CD4-positive, alpha-beta memory T cell (primary cell): Measurements from ENCODE around the gene TMEM178A. TPM values are rescaled to one million over a fixed set of nuclear protein-coding genes. Genes with fewer than 3 reads are reported as not detected.

Experiments
- CTCF ChIA-PET: fragments of 350-600 bp; sonication (Branson Sonifier 250); formaldehyde crosslinking; loops from one replicate; lab custom pipeline; 2021; ENCODE audit warnings: inconsistent platforms; ENCODE audit not compliant: partially characterized antibody; lab: Charles Lee
- POLR2A ChIA-PET: fragments of 350-600 bp; sonication (Branson Sonifier 250); formaldehyde crosslinking; loops from one replicate; lab custom pipeline; 2021; ENCODE audit not compliant: partially characterized antibody; lab: Charles Lee
- DNase-seq, 5 donors: peaks; one replicate each; pipeline versions ENCODE4 v3.0.0 to v3.0.0-alpha.2; 2020 to 2022; ENCODE audit warnings: mixed read lengths in 1 of 5
- H3K27ac ChIP-seq: one replicate; pipeline ENCODE4 v1.7.0; 2013; ENCODE audit warnings: low read depth, low read length
- H3K27me3 ChIP-seq: 2 replicates; pipeline ENCODE4 v1.7.0; 2013; ENCODE audit warnings: mild to moderate bottlenecking, low read length, moderate library complexity; ENCODE audit not compliant: insufficient read depth
- H3K36me3 ChIP-seq: 2 replicates; pipeline ENCODE4 v1.7.0; 2013; ENCODE audit warnings: mild to moderate bottlenecking, low read length, moderate library complexity; ENCODE audit not compliant: insufficient read depth
- H3K4me1 ChIP-seq: 2 replicates; pipeline ENCODE4 v1.7.0; 2013; ENCODE audit warnings: mild to moderate bottlenecking, low read length, moderate library complexity; ENCODE audit not compliant: insufficient read depth
- H3K4me3 ChIP-seq, 2 donors: one replicate each; pipeline ENCODE4 v1.7.0; 2013; ENCODE audit warnings: low read length in 2 of 2, mild to moderate bottlenecking in 1 of 2
- H3K9me3 ChIP-seq, 2 donors: one replicate each; pipeline ENCODE4 v1.7.0; 2013; ENCODE audit warnings: low read length in 2 of 2, control low read depth in 1 of 2; ENCODE audit not compliant: control insufficient read depth in 1 of 2
- H3K27ac Mint-ChIP-seq, 7 donors: one replicate each; pipeline ENCODE4 v1.8.0; 2020 to 2021; ENCODE audit warnings: mixed read lengths in 7 of 7, mild to moderate bottlenecking in 6 of 7, inconsistent platforms in 3 of 7, moderate library complexity in 3 of 7
- H3K27me3 Mint-ChIP-seq, 2 donors: one replicate each; pipeline ENCODE4 v1.8.0; 2020 to 2021; ENCODE audit warnings: mixed read lengths in 2 of 2
- H3K36me3 Mint-ChIP-seq, 2 donors: one replicate each; pipeline ENCODE4 v1.8.0; 2020 to 2021; ENCODE audit warnings: mixed read lengths in 2 of 2, inconsistent platforms in 1 of 2, mild to moderate bottlenecking in 1 of 2
- H3K4me1 Mint-ChIP-seq, 4 donors: one replicate each; pipeline ENCODE4 v1.8.0; 2020 to 2021; ENCODE audit warnings: mixed read lengths in 4 of 4, mild to moderate bottlenecking in 1 of 4
- H3K4me3 Mint-ChIP-seq, 8 donors: one replicate each; pipeline ENCODE4 v1.8.0; 2020 to 2021; ENCODE audit warnings: mixed read lengths in 8 of 8, mild to moderate bottlenecking in 7 of 8, moderate library complexity in 6 of 8, inconsistent platforms in 3 of 8
- H3K9me3 Mint-ChIP-seq, 8 donors: one replicate each; pipeline ENCODE4 v1.8.0; 2020 to 2021; ENCODE audit warnings: mixed read lengths in 8 of 8, mild to moderate bottlenecking in 5 of 8, inconsistent platforms in 3 of 8, moderate library complexity in 1 of 8
- intact Hi-C: fragments of 100-400 bp; cut with micrococcal nuclease; formaldehyde crosslinking; loops from one replicate; pipeline ENCODE4 v1.15.1; 2023
- polyA plus RNA-seq, 2 donors: library from polyadenylated mRNA; unstranded; fragments of 300-500 nt; fragmentation: Illumina TruSeq; gene quantifications; one replicate each; pipeline ENCODE4 v1.2.3, GENCODE V29; 2021
- total RNA-seq, 2 experiments: library from RNA; stranded (reverse); gene quantifications; one replicate each; pipeline ENCODE4 v1.2.3, GENCODE V29; 2021

Gene TMEM178A
- total and polyA plus RNA-seq, 4 experiments from 2014 or later = not detected

GRCh38 chr2:39708003-39708402 is 42.3 kb downstream of the TMEM178A start:
- peaks cover 9 to 18% of the 10 kb centered on the region in 2 donors for H3K27me3 Mint-ChIP-seq
- H3K36me3 Mint-ChIP-seq = no peaks in the 10 kb centered on the region
- no peaks in the 10 kb centered on the region for H3K27me3 ChIP-seq
- ChIA-PET CTCF (no interaction called here), POLR2A (no interaction called here)
- no peak overlapping the region for H3K27ac Mint-ChIP-seq
- no peak overlapping the region for H3K4me3 ChIP-seq
- H3K27ac ChIP-seq = no peak overlapping the region
- H3K9me3 ChIP-seq = no peaks in the 10 kb centered on the region
- intact Hi-C loops = no loop called here
- no peaks in the 10 kb centered on the region for H3K4me1 Mint-ChIP-seq
- H3K9me3 Mint-ChIP-seq = peaks cover 0 to 7% (median 3%) of the 10 kb centered on the region in 8 donors
- no peaks in the 10 kb centered on the region for H3K4me1 ChIP-seq
- no peak for DNase-seq
- no peak overlapping the region for H3K4me3 Mint-ChIP-seq
- H3K36me3 ChIP-seq = no peaks in the 10 kb centered on the region

DNA sequence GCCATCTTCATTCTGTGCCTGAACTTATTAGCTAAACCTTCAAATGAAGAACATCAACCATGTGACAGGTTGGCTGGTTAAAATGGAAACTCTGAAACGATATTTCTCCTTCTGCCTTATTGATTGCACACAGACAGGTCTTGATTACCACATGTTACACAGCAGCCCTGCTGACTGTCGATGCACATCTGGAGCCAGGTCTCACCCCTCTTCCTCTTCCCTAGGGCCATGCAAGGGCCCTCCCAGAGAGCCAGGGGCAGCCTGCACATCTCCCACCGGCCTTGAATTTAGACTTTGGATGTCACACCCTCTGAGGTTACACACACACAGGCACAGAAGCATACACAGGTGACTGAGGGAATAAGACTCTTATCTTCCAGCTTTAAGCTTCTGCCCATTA is 45.1 kb downstream of the TMEM178A start:
- intact Hi-C loops = no loop called here
- H3K27ac Mint-ChIP-seq = no peak overlapping the region
- CTCF ChIA-PET = no interaction called here
- no peaks in the 10 kb centered on the region for H3K4me1 ChIP-seq
- H3K27ac ChIP-seq = no peak overlapping the region
- no peaks in the 10 kb centered on the region for H3K9me3 ChIP-seq
- no peak for DNase-seq
- H3K27me3 ChIP-seq = no peaks in the 10 kb centered on the region
- no peaks in the 10 kb centered on the region for H3K4me1 Mint-ChIP-seq
- peaks cover 0 to 4% (median 0%) of the 10 kb centered on the region in 8 donors for H3K9me3 Mint-ChIP-seq
- H3K36me3 Mint-ChIP-seq = no peaks in the 10 kb centered on the region
- H3K36me3 ChIP-seq = no peaks in the 10 kb centered on the region
- H3K27me3 Mint-ChIP-seq = peaks cover 7 to 20% of the 10 kb centered on the region in 2 donors
- H3K4me3 ChIP-seq = no peak overlapping the region
- POLR2A ChIA-PET = no interaction called here
- H3K4me3 Mint-ChIP-seq = no peak overlapping the region

- intact Hi-C loops = no loop called here
- peaks cover 9 to 12% of the 10 kb centered on the region in 2 donors for H3K27me3 Mint-ChIP-seq
- H3K36me3 Mint-ChIP-seq = no peaks in the 10 kb centered on the region
- H3K36me3 ChIP-seq = no peaks in the 10 kb centered on the region
- H3K4me1 ChIP-seq = no peaks in the 10 kb centered on the region
- no peak overlapping the region for H3K27ac Mint-ChIP-seq
- no peaks in the 10 kb centered on the region for H3K9me3 ChIP-seq
- H3K27me3 ChIP-seq = no peaks in the 10 kb centered on the region
- no peak overlapping the region for H3K4me3 ChIP-seq
- no peak overlapping the region for H3K27ac ChIP-seq
- H3K9me3 Mint-ChIP-seq = peaks cover 0 to 2% (median 0%) of the 10 kb centered on the region in 8 donors
- DNase-seq = no peak
- no peaks in the 10 kb centered on the region for H3K4me1 Mint-ChIP-seq
- CTCF ChIA-PET = no interaction called here
- no peak overlapping the region for H3K4me3 Mint-ChIP-seq
- POLR2A ChIA-PET = no interaction called here
Measured at GRCh38 chr2:39712953-39713352, 47.2 kb downstream of the TMEM178A start.

DNA sequence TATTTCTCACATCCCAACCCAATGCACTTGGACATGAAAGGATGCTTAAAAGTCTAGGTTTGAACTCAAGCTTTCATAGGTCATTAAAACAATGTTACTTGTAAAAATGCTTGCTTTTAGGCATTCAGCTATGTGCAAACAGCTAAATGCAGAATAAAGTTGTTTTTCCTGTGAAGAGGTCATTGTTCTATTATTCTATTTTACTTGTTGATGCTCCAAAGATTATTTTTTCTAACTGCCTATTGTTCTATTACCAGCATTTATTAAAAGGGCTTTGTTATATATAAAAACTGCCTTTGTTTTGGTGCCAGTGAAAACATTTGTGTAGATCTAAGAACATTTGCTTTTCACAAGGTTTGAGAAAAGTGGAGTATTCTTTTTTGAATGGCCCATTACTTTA is 49.4 kb downstream of the TMEM178A start:
- H3K9me3 Mint-ChIP-seq = no peaks in the 10 kb centered on the region
- no peak overlapping the region for H3K27ac Mint-ChIP-seq
- no peak for DNase-seq
- Histone ChIP-seq H3K36me3 (no peaks in the 10 kb centered on the region), H3K27me3 (no peaks in the 10 kb centered on the region), H3K27ac (no peak overlapping the region), H3K4me1 (no peaks in the 10 kb centered on the region), H3K4me3 (no peak overlapping the region), H3K9me3 (no peaks in the 10 kb centered on the region)
- no peaks in the 10 kb centered on the region for H3K36me3 Mint-ChIP-seq
- H3K27me3 Mint-ChIP-seq = peaks cover 8 to 11% of the 10 kb centered on the region in 2 donors
- H3K4me3 Mint-ChIP-seq = no peak overlapping the region
- H3K4me1 Mint-ChIP-seq = no peaks in the 10 kb centered on the region
- POLR2A ChIA-PET = no interaction called here
- CTCF ChIA-PET = interaction anchor here (1.4 kb wide), 1 partner anchor 15 kb away, joined by 3 read pairs; no protein-coding TSS in a partner anchor
- intact Hi-C loops = no loop called here

GRCh38 chr2:39715822-39716221 is 50.1 kb downstream of the TMEM178A start:
- CTCF ChIA-PET = interaction anchor here (1.4 kb wide), 1 partner anchor 15 kb away, joined by 3 read pairs; no protein-coding TSS in a partner anchor
- intact Hi-C loops = no loop called here
- Mint-ChIP-seq H3K4me3 (no peak overlapping the region), H3K27ac (no peak overlapping the region), H3K9me3 (no peaks in the 10 kb centered on the region), H3K36me3 (no peaks in the 10 kb centered on the region), H3K4me1 (no peaks in the 10 kb centered on the region), H3K27me3 (peaks cover 10 to 11% of the 10 kb centered on the region in 2 donors)
- no peak for DNase-seq
- H3K27ac ChIP-seq = no peak overlapping the region
- POLR2A ChIA-PET = no interaction called here
- no peaks in the 10 kb centered on the region for H3K9me3 ChIP-seq
- H3K4me1 ChIP-seq = no peaks in the 10 kb centered on the region
- no peaks in the 10 kb centered on the region for H3K36me3 ChIP-seq
- H3K4me3 ChIP-seq = no peak overlapping the region
- no peaks in the 10 kb centered on the region for H3K27me3 ChIP-seq

- no peak overlapping the region for H3K27ac Mint-ChIP-seq
- peaks cover 10 to 12% of the 10 kb centered on the region in 2 donors for H3K27me3 Mint-ChIP-seq
Measured at GRCh38 chr2:39717067-39717466, 51.4 kb downstream of the TMEM178A start.

GRCh38 chr2:39718483-39718882 is 52.8 kb downstream of the TMEM178A start:
- intact Hi-C loops = no loop called here
- no peaks in the 10 kb centered on the region for H3K4me1 Mint-ChIP-seq
- H3K9me3 ChIP-seq = no peaks in the 10 kb centered on the region
- H3K27me3 ChIP-seq = no peaks in the 10 kb centered on the region
- H3K4me3 Mint-ChIP-seq = no peak overlapping the region
- H3K27ac Mint-ChIP-seq = no peak overlapping the region
- peaks cover 12% of the 10 kb centered on the region in 2 donors for H3K27me3 Mint-ChIP-seq
- no peaks in the 10 kb centered on the region for H3K36me3 ChIP-seq
- H3K4me3 ChIP-seq = no peak overlapping the region
- no peaks in the 10 kb centered on the region for H3K9me3 Mint-ChIP-seq
- CTCF ChIA-PET = interaction anchor here (1.2 to 1.3 kb wide), 2 partner anchors 8 to 12 kb away, joined by 3 read pairs; no protein-coding TSS in a partner anchor
- no peaks in the 10 kb centered on the region for H3K36me3 Mint-ChIP-seq
- no peak for DNase-seq
- H3K4me1 ChIP-seq = no peaks in the 10 kb centered on the region
- POLR2A ChIA-PET = no interaction called here
- no peak overlapping the region for H3K27ac ChIP-seq

More at GRCh38 chr2:39717067-39717466, 51.4 kb downstream of the TMEM178A start:
- Mint-ChIP-seq H3K4me1 (no peaks in the 10 kb centered on the region), H3K9me3 (no peaks in the 10 kb centered on the region), H3K36me3 (no peaks in the 10 kb centered on the region), H3K4me3 (no peak overlapping the region)
- ChIA-PET CTCF (no interaction called here), POLR2A (no interaction called here)
- no peaks in the 10 kb centered on the region for H3K27me3 ChIP-seq
- DNase-seq = no peak
- H3K9me3 ChIP-seq = no peaks in the 10 kb centered on the region
- no peaks in the 10 kb centered on the region for H3K4me1 ChIP-seq
- intact Hi-C loops = no loop called here
- no peak overlapping the region for H3K4me3 ChIP-seq
- H3K36me3 ChIP-seq = no peaks in the 10 kb centered on the region
- H3K27ac ChIP-seq = no peak overlapping the region
